HepG2 (cell line): Measurements from ENCODE around the gene NDST1. TPM values are rescaled to one million over a fixed set of nuclear protein-coding genes. Genes with fewer than 3 reads are reported as not detected.

ENCODE experiments used
- ARID5B ChIP-seq: IDR thresholded peaks from 2 replicates; pipeline ENCODE4 v1.4.0; 2020; ENCODE audit warnings: mild to moderate bottlenecking, missing genetic modification reagents
- BRD4 ChIP-seq: sonication (generic); formaldehyde crosslinking; IDR thresholded peaks from 2 replicates; pipeline ENCODE4 v1.4.0; 2020; ENCODE audit warnings: missing genetic modification reagents
- CREB1 ChIP-seq, 2 experiments: fragments of 450-650 bp in 1 of 2; IDR thresholded peaks; 2 replicates each; pipeline ENCODE4 v1.6.1; 2016 to 2017; ENCODE audit warnings: control low read depth in 1 of 2, mild to moderate bottlenecking in 1 of 2, missing compliant biosample characterization in 1 of 2, missing genetic modification characterization in 1 of 2
- ERF ChIP-seq: IDR thresholded peaks from 2 replicates; pipeline ENCODE4 v1.6.1; 2018; ENCODE audit warnings: missing biosample characterization, missing genetic modification reagents
- ETV5 ChIP-seq: IDR thresholded peaks from 2 replicates; pipeline ENCODE4 v1.6.1; 2018; ENCODE audit warnings: missing biosample characterization, missing genetic modification reagents, inconsistent platforms, borderline replicate concordance
- EZH2 ChIP-seq: conservative IDR thresholded peaks from 2 replicates; pipeline ENCODE4 v1.6.1; 2012; ENCODE audit warnings: mild to moderate bottlenecking, low read depth, low read length, moderate library complexity
- MIER3 ChIP-seq: IDR thresholded peaks from 2 replicates; pipeline ENCODE4 v1.6.1; 2016; ENCODE audit warnings: missing compliant biosample characterization, borderline replicate concordance
- NCOA5 ChIP-seq: sonication (generic); formaldehyde crosslinking; IDR thresholded peaks from 2 replicates; pipeline ENCODE4 v1.4.0; 2020; ENCODE audit warnings: missing genetic modification reagents
- REPIN1 ChIP-seq: sonication (generic); formaldehyde crosslinking; IDR thresholded peaks from 2 replicates; pipeline ENCODE4 v1.8.0; 2022; ENCODE audit warnings: missing genetic modification reagents, low read depth, mild to moderate bottlenecking, borderline replicate concordance
- SIX4 ChIP-seq: sonication (generic); formaldehyde crosslinking; IDR thresholded peaks from 2 replicates; pipeline ENCODE4 v1.4.0; 2020; ENCODE audit warnings: missing genetic modification reagents
- SMARCE1 ChIP-seq: fragments of 450-650 bp; IDR thresholded peaks from 2 replicates; pipeline ENCODE4 v1.6.1; 2017; ENCODE audit warnings: borderline replicate concordance
- TFDP2 ChIP-seq: sonication (generic); formaldehyde crosslinking; IDR thresholded peaks from 2 replicates; pipeline ENCODE4 v1.4.0; 2020; ENCODE audit warnings: missing genetic modification reagents
- WIZ ChIP-seq: sonication (generic); formaldehyde crosslinking; IDR thresholded peaks from 2 replicates; pipeline ENCODE4 v1.5.1; 2020; ENCODE audit warnings: mild to moderate bottlenecking, missing genetic modification reagents
- ZBTB1 ChIP-seq: sonication (generic); formaldehyde crosslinking; IDR thresholded peaks from 2 replicates; pipeline ENCODE4 v1.4.0; 2020; ENCODE audit warnings: missing genetic modification reagents, borderline replicate concordance
- ZNF776 ChIP-seq: sonication (generic); formaldehyde crosslinking; IDR thresholded peaks from 2 replicates; pipeline ENCODE4 v1.4.0; 2020; ENCODE audit warnings: mild to moderate bottlenecking, missing genetic modification reagents
- polyA plus RNA-seq, 8 experiments: library from polyadenylated mRNA; depleted of rRNA in 3 of 8; stranded (reverse) in 7 of 8; unstranded in 1 of 8; fragments of >200 nt; fragmentation: Illumina TruSeq in 4 of 8; extraction: Trizol in 4 of 8; gene quantifications; 2 replicates each; pipeline versions ENCODE4 v1.2.1 to v1.2.3, GENCODE V29; 2011 to 2016; ENCODE audit warnings: low read depth in 4 of 8, missing spikeins in 1 of 8, mixed read lengths in 1 of 8; ENCODE audit not compliant: insufficient read depth in 1 of 8
- total RNA-seq, 5 experiments: library from RNA; depleted of rRNA; stranded (reverse); fragments of >200 nt; fragmentation: Illumina TruSeq; extraction: Trizol; gene quantifications; 2 replicates each; pipeline ENCODE4 v1.2.3, GENCODE V29; 2016; ENCODE audit warnings: low read depth in 1 of 5
- TF ChIP-seq, protein P1 (sequence below): sonication (generic); formaldehyde crosslinking; conservative IDR thresholded peaks from 2 replicates; pipeline ENCODE4 v1.4.0; 2020; ENCODE audit warnings: mild to moderate bottlenecking, missing genetic modification reagents, moderate library complexity
- TF ChIP-seq, protein P2 (sequence below): sonication (generic); formaldehyde crosslinking; IDR thresholded peaks from 2 replicates; pipeline ENCODE4 v1.8.1; 2023; ENCODE audit warnings: mild to moderate bottlenecking, missing genetic modification reagents

Gene NDST1
- total and polyA plus RNA-seq, 2 of the 13 experiments (the other 11 are each of a cell fraction or from before 2014, with no cell fraction given), result 23.8 to 26.2 TPM

GRCh38 chr5:150484964-150485692 lies 22.8 kb upstream of the NDST1 start (continued):
- no peak; the same call in 1 of the 2 replicates for TF ChIP-seq ARID5B (CRISPR knock-in tag)
- no peak for TF ChIP-seq ETV5 (CRISPR knock-in tag)
- TF ChIP-seq BRD4, result no peak
- TF ChIP-seq SIX4 (CRISPR knock-in tag), result no peak
- TF ChIP-seq ERF, result no peak
- TF ChIP-seq, protein P1, sequence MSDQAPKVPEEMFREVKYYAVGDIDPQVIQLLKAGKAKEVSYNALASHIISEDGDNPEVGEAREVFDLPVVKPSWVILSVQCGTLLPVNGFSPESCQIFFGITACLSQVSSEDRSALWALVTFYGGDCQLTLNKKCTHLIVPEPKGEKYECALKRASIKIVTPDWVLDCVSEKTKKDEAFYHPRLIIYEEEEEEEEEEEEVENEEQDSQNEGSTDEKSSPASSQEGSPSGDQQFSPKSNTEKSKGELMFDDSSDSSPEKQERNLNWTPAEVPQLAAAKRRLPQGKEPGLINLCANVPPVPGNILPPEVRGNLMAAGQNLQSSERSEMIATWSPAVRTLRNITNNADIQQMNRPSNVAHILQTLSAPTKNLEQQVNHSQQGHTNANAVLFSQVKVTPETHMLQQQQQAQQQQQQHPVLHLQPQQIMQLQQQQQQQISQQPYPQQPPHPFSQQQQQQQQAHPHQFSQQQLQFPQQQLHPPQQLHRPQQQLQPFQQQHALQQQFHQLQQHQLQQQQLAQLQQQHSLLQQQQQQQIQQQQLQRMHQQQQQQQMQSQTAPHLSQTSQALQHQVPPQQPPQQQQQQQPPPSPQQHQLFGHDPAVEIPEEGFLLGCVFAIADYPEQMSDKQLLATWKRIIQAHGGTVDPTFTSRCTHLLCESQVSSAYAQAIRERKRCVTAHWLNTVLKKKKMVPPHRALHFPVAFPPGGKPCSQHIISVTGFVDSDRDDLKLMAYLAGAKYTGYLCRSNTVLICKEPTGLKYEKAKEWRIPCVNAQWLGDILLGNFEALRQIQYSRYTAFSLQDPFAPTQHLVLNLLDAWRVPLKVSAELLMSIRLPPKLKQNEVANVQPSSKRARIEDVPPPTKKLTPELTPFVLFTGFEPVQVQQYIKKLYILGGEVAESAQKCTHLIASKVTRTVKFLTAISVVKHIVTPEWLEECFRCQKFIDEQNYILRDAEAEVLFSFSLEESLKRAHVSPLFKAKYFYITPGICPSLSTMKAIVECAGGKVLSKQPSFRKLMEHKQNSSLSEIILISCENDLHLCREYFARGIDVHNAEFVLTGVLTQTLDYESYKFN (CRISPR knock-in tag), result no peak
- peak; percentile 56; the same call in 1 of the 2 replicates for TF ChIP-seq WIZ (CRISPR knock-in tag)
- no peak for TF ChIP-seq TFDP2 (CRISPR knock-in tag)
- no peak for TF ChIP-seq NCOA5 (CRISPR knock-in tag)
- TF ChIP-seq, protein P2, sequence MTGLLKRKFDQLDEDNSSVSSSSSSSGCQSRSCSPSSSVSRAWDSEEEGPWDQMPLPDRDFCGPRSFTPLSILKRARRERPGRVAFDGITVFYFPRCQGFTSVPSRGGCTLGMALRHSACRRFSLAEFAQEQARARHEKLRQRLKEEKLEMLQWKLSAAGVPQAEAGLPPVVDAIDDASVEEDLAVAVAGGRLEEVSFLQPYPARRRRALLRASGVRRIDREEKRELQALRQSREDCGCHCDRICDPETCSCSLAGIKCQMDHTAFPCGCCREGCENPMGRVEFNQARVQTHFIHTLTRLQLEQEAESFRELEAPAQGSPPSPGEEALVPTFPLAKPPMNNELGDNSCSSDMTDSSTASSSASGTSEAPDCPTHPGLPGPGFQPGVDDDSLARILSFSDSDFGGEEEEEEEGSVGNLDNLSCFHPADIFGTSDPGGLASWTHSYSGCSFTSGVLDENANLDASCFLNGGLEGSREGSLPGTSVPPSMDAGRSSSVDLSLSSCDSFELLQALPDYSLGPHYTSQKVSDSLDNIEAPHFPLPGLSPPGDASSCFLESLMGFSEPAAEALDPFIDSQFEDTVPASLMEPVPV, result no peak
- no peak for TF ChIP-seq REPIN1 (CRISPR knock-in tag)
- TF ChIP-seq SMARCE1, result no peak
- TF ChIP-seq EZH2, result no peak
- TF ChIP-seq ZNF776 (CRISPR knock-in tag), result no peak
- no peak for TF ChIP-seq CREB1 (IDR thresholded peaks at IDR 0.05)
- TF ChIP-seq CREB1 (CRISPR knock-in tag; IDR thresholded peaks at IDR 0.05), result 0 out of 2 replicates have a peak, but pooled peaks have one; percentile 39
- TF ChIP-seq MIER3 (CRISPR knock-in tag), result no peak
- no peak for TF ChIP-seq ZBTB1 (CRISPR knock-in tag)
